Panc1 (cell line): ENCODE measurements around the gene MAPKAP1.

Experiments
- POLR2AphosphoS5 ChIP-seq: IDR thresholded peaks from 2 replicates; pipeline ENCODE4 v1.6.1; 2012; ENCODE audit warnings: mild to moderate bottlenecking, low read depth, low read length, moderate library complexity
- SIN3A ChIP-seq: IDR thresholded peaks from 2 replicates; pipeline ENCODE4 v1.6.1; 2012; ENCODE audit warnings: low read depth, mild to moderate bottlenecking, low read length, moderate library complexity, borderline replicate concordance; ENCODE audit not compliant: insufficient read depth
- TF ChIP-seq, protein P1 (sequence below): fragments of 450-650 bp; IDR thresholded peaks from 2 replicates; pipeline ENCODE4 v1.5.1; 2017; ENCODE audit warnings: mild to moderate bottlenecking

DNA sequence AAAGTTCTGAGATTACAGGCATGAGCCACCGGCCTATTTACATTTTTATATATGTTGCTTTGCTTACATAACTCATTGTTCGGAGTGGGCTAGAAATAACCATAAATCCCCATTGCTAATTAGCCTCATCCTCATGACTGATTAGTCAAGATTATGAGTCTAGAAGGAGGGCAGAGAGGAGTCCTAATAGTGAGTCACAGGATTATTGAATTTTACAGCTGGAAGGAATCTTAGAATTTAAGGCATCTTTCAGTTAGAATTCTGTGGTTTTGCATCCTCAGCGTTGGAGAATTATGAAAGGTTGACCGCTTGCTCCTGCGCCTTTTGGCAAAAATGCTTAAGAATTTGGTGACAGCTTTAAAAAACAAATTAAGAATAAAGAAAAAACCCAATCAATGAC lies 37.6 kb upstream of the MAPKAP1 start:
- TF ChIP-seq, protein P1, sequence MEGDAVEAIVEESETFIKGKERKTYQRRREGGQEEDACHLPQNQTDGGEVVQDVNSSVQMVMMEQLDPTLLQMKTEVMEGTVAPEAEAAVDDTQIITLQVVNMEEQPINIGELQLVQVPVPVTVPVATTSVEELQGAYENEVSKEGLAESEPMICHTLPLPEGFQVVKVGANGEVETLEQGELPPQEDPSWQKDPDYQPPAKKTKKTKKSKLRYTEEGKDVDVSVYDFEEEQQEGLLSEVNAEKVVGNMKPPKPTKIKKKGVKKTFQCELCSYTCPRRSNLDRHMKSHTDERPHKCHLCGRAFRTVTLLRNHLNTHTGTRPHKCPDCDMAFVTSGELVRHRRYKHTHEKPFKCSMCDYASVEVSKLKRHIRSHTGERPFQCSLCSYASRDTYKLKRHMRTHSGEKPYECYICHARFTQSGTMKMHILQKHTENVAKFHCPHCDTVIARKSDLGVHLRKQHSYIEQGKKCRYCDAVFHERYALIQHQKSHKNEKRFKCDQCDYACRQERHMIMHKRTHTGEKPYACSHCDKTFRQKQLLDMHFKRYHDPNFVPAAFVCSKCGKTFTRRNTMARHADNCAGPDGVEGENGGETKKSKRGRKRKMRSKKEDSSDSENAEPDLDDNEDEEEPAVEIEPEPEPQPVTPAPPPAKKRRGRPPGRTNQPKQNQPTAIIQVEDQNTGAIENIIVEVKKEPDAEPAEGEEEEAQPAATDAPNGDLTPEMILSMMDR, result no peak
- TF ChIP-seq POLR2AphosphoS5, result no peak
- TF ChIP-seq SIN3A, result no peak
